Right cardiac atrium (tissue), 5 donors: ENCODE results near the gene CORO6. TPM values are rescaled to one million over a fixed set of nuclear protein-coding genes. Genes with fewer than 3 reads are reported as not detected.

Experiments used
- ATAC-seq, 2 donors: fragments of 200-7000 bp; cut with Tn5 transposase; one replicate each; pipeline versions ENCODE4 v1.8.0 to v1.9.1; 2020; ENCODE audit warnings: moderate library complexity in 2 of 2, mild to moderate bottlenecking in 1 of 2
- DNase-seq, 3 donors: peaks; one replicate each; pipeline ENCODE4 v3.0.0-alpha.2; 2020
- H3K27ac ChIP-seq: one replicate; pipeline ENCODE4 v1.5.1; 2013; ENCODE audit warnings: mild to moderate bottlenecking, low read length, control low read depth, moderate library complexity
- H3K27me3 ChIP-seq: one replicate; pipeline ENCODE4 v1.6.1; 2013; ENCODE audit not compliant: control insufficient read depth, insufficient read depth
- H3K4me1 ChIP-seq: one replicate; pipeline ENCODE4 v1.6.1; 2013; ENCODE audit warnings: low read length; ENCODE audit not compliant: control insufficient read depth, insufficient read depth
- H3K4me3 ChIP-seq: one replicate; pipeline ENCODE4 v1.5.1; 2013; ENCODE audit warnings: low read length, control low read depth
- H3K9me3 ChIP-seq: one replicate; pipeline ENCODE4 v1.6.1; 2013; ENCODE audit warnings: low read length; ENCODE audit not compliant: control insufficient read depth
- WGBS: extraction: QIAGEN DNeasy Blood & Tissue Kit; methylation state at CpG from one replicate; pipeline ENCODE4 v1.1.7; 2013; 5-methylcytosine and 5-hydroxymethylcytosine counted together
- intact Hi-C, 4 donors: fragments of 100-400 bp; cut with DNase I; formaldehyde crosslinking; loops; one replicate each; pipeline versions ENCODE4 v1.11.0 to v1.14.0; 2022 to 2023
- long read RNA-seq, 4 donors: library from polyadenylated mRNA; unstranded; transcript quantifications; one replicate each; pipeline ENCODE4 v2.0.0, GENCODE V29; 2020 to 2021
- polyA plus RNA-seq: library from polyadenylated mRNA; stranded (reverse); fragments of 200-250 nt; gene quantifications from one replicate; pipeline ENCODE4 v1.2.3, GENCODE V29; 2013
- total RNA-seq, 4 donors: library from RNA; stranded (reverse); fragmentation: NEBNext Ultra II Directional; extraction: Animal tissue kit (Norgen Biotek cat#: 25700); gene quantifications; one replicate each; pipeline ENCODE4 v1.2.1, GENCODE V29; 2021
- donor health status: healthy with polysubstance abuse.
- donor health status: DM: no; HTN: yes; CAD: no.
- donor health status: DM: no; HTN: no; CAD: no.
- donor health status: DM: no; HTN: yes; CAD: no; lungs with severe emphysema.
- donor health status: DM: yes; HTN: yes; CAD: no.

CORO6 gene
- total RNA-seq = 100 to 1,000 TPM in 3 of 4 donors, 10 to 100 TPM in 1; 93.5 to 148 (median 113) TPM
- polyA plus RNA-seq = 98.5 TPM
- long read RNA-seq, donor 1, transcript CORO6-209 (5 exons, 1,847 nt) = major isoform, 8 of 284 reads
- long read RNA-seq, donor 1, partial matches to known transcripts = 69 of 284 reads
- long read RNA-seq, donor 1, other reads (novel, unspliced or antisense) = 197 of 284 reads
- long read RNA-seq, donor 2, partial matches to known transcripts = 34 of 186 reads
- long read RNA-seq, donor 2, other reads (novel, unspliced or antisense) = 148 of 186 reads
- long read RNA-seq, donor 3, transcript CORO6-201 (11 exons, 2,603 nt) = major isoform, 15 of 617 reads
- long read RNA-seq, donor 3, transcript CORO6-209 (5 exons, 1,847 nt) = minor isoform, 8 of 617 reads
- long read RNA-seq, donor 3, partial matches to known transcripts = 115 of 617 reads
- long read RNA-seq, donor 3, other reads (novel, unspliced or antisense) = 472 of 617 reads
- long read RNA-seq, donor 4, partial matches to known transcripts = 57 of 225 reads
- long read RNA-seq, donor 4, other reads (novel, unspliced or antisense) = 164 of 225 reads

DNA sequence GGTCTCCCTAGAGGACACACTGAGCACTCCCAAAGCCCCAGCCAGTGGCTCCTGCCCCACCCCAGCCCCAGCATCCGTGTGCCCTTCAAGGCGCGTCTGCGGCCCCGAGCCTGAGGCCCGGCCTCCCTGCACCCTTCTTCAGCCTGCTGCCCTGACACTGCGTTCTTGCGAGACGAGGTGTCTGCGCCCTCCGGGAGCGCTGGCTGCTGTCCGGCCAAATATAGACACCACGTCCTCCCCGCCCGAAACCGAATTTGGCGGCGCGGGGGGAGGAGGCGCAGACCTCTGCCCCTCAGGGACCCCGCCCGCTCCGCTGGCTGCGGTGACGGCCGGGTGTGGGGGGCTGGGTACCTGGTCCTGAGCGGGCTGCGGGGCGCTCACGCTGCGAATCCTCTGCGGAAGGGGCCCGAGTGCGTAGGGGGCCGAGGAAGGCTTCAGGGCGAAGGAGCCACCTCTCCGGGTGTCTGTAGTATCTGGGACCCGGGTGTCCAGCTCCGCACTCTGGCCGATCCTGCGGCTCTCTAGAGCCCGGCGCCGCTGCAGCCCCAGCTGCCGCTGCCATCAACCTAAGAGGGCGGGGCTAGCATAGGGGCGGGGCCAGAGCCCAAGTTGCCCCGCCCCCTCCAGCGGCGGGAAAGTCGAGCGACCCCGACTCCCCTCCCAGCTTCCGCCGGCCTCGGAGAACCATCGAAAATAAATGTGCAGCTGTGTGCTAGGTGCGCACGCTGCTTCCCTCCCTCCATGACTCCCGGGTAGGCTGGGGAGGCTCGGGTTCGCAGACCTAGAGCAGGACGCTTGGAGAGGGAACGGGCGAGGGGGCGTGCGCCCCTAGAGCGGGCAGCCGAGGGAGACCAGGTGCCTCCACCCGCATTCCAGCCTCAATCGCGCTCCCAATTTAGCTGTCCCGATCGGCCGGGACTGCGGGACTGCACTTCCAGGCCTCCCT lies at the start of gene CORO6:
Gene CORO6, minus strand, starts transcription at position 576 of the 946 bp plus-strand sequence. CDS start 1,491 bp downstream, outside the sequence.
- WGBS = 4% methylated on average over 77 of the region's 77 CpGs
- Histone ChIP-seq H3K4me3 (peak within 1 kb of the TSS; percentile 52), H3K4me1 (peaks cover 13% of the 10 kb centered on the region), H3K9me3 (no peaks in the 10 kb centered on the region), H3K27ac (peak within 1 kb of the TSS; percentile 84), H3K27me3 (no peaks in the 10 kb centered on the region)
- intact Hi-C loops = no loop called here
- DNase-seq (peak; percentile 69 to 90 (median 88)), ATAC-seq (peak; percentile 77 to 80)

DNA sequence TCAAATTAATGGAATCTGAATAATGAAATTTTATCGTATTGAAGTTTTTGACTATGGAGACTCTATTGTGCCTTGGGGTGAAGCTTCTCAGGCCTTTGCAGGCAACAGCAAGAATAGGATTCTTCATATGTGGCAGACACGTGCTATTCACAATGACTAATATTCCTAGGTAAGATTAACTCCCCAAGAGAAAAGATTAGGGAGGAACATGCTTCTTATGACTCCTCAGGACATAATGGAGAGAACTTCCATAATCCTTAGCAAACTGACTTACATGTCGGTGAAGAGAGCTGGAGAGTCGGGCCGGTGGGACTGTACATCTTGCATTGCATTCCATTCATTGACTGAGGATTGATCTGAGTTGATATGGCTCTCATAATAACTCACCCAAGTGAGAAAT lies 48.9 kb upstream of the CORO6 start:
- no peak overlapping the region for H3K4me3 ChIP-seq
- peak overlapping the region; percentile 48 for H3K27ac ChIP-seq
- intact Hi-C loops = no loop called here

DNA sequence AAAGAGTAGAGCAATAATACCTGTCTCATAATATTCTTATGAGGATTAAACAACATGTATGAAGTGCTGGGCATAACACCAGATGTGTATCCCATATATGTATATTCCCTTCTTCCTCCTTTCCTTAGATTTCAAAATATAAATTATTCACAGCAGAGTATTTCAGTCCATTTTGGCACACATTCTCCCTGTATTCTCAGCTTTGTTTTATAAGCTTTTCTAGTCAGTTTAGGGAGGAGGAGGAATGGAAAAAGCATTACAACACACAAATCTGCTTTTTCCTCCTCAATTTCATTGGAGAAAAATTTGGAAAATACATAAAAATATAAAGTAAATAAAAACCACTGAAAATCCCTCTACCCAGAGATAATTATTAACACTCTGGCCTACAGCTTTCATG lies 46.6 kb upstream of the CORO6 start:
- H3K4me1 ChIP-seq = peaks cover 4% of the 10 kb centered on the region
- H3K9me3 ChIP-seq = no peaks in the 10 kb centered on the region
- no peaks in the 10 kb centered on the region for H3K27me3 ChIP-seq
- no peak overlapping the region for H3K4me3 ChIP-seq
- intact Hi-C loops = no loop called here
- H3K27ac ChIP-seq = no peak overlapping the region
- DNase-seq (no peak), ATAC-seq (no peak)

More for the DNA sequence above, 48.9 kb upstream of the CORO6 start:
- peaks cover 4% of the 10 kb centered on the region for H3K4me1 ChIP-seq
- ATAC-seq (no peak), DNase-seq (no peak)
- H3K27me3 ChIP-seq = no peaks in the 10 kb centered on the region
- WGBS = 80% methylated on average over 5 of the region's 5 CpGs
- H3K9me3 ChIP-seq = no peaks in the 10 kb centered on the region

DNA sequence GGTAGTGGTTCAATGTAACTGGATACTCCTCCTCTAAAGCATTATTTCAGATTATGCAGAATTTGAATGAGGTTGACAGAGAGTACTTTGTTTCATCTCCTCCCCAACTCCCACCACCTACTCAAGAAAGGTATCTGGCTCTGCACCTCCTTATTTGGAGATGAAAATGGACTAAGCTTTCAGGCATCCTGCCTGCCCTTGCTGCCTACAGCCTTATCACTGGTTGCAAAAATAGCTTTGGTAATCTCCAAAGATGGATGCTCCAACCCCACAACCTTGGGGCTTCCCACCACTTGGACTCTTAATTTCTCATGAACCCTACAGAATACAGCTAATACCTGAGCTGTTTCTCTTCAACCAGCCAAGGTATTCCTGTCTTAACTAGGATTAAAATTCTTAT lies 45.3 kb upstream of the CORO6 start:
- Histone ChIP-seq H3K4me3 (no peak overlapping the region), H3K4me1 (peaks cover 4% of the 10 kb centered on the region), H3K27ac (peak overlapping the region; percentile 93), H3K9me3 (no peaks in the 10 kb centered on the region), H3K27me3 (no peaks in the 10 kb centered on the region)
- intact Hi-C loops = no loop called here
- DNase-seq = no peak
- peak; percentile 67 to 78 for ATAC-seq

DNA sequence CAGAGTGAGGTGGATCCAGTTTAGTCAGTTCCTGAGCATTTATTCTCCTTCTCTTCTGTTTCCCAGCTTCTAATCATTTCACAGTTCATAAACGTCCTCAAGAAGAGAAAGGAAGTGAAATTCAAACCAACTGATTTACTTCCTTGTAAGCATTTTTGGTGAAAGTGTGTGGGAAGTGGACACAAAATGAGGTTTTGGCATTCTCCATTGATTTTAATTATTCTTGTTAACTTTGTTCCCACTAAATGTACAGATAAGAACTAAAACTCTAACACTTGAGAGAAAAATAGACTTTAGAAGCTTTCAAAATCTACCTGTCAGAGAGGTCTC lies 42.7 kb upstream of the CORO6 start:
- Histone ChIP-seq H3K4me1 (peaks cover 5% of the 10 kb centered on the region), H3K27ac (no peak overlapping the region), H3K27me3 (no peaks in the 10 kb centered on the region), H3K4me3 (no peak overlapping the region), H3K9me3 (no peaks in the 10 kb centered on the region)
- WGBS = 11% methylated on average over 1 of the region's 1 CpG
- ATAC-seq = no peak
- DNase-seq = no peak
- intact Hi-C loops = no loop called here

DNA sequence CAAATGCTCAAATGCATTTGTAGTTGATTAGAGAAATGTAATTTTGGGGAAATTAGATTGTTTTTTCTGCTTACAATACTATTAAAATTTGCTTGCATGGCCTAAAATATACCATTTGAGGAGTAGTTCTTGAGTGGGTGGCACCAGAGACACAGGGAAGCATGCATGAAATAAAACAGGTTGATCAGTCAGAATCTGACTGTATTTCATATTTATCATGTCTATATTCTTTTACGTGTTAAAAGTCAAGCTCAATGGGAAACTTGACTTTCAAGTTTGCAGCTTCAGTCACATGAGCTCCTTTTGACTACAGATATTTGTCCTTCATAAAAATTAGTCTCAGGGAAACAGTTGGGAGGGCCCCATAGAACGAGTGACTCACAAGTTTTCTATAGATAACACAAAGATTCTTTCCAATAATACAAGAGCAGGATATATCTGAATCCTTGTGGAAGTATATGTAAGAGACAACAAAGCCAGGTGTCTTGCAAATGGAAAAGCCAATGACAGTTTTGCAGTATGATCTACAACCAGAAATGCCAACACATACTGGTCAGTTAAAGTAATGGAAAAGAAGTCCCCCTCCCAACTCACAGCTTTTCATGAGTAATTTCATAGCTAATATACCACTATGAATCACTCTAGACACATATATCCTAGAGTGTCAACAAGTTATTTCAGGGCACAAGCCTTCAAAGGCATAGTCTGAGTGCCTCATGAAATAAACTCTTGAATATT lies 42.2 kb upstream of the CORO6 start:
- no peak overlapping the region for H3K4me3 ChIP-seq
- H3K27ac ChIP-seq = no peak overlapping the region
- intact Hi-C loops = no loop called here
- ATAC-seq = no peak
- no peaks in the 10 kb centered on the region for H3K27me3 ChIP-seq
- no peak for DNase-seq
- 51% methylated on average over 2 of the region's 2 CpGs for WGBS
- H3K9me3 ChIP-seq = no peaks in the 10 kb centered on the region
- H3K4me1 ChIP-seq = peaks cover 5% of the 10 kb centered on the region

DNA sequence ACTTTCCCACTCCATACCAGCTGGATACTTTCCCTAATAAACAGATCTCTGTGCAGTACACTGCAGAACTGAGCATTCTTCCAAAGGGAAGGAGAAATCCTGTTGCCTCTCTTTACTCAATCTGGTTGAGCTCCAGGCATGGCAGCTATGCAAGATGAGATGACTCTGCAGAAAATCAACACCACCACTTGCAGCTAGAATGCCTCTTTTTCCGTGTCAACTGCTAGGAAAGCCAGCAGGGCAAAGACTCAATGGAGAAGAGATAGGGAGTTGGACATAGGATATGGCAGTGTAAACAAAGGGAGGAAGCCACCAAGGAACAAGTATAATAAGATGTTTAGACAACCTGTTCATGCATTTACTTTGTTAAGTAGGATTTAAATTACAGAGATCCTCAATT lies 40.4 kb upstream of the CORO6 start:
- Histone ChIP-seq H3K27me3 (no peaks in the 10 kb centered on the region), H3K4me1 (peaks cover 5% of the 10 kb centered on the region), H3K27ac (no peak overlapping the region), H3K9me3 (no peaks in the 10 kb centered on the region), H3K4me3 (no peak overlapping the region)
- ATAC-seq (peak; percentile 37 to 62), DNase-seq (no peak)
- intact Hi-C loops = no loop called here
- WGBS = 7% methylated on average over 1 of the region's 1 CpG

DNA sequence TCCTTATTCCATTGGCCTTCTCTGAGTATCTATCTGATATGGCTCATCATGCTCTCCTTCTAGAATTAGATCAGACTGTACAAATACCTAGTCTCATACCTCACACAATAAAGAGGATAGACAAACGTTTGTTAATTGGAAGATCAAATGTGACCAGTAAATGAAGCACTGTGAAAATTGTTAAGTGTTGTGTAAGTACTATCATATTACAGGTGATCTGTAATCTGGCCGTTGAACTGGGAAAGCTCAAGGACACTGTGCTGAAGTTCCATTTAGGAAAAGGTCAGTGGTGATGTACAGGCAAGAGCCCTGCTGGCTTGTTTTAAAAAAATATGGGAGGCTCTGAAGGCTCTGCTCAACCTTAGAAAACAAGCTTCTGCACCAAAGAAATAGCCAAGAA lies 38.5 kb upstream of the CORO6 start:
- Histone ChIP-seq H3K4me3 (no peak overlapping the region), H3K9me3 (no peaks in the 10 kb centered on the region), H3K4me1 (peaks cover 1% of the 10 kb centered on the region), H3K27ac (peak overlapping the region; percentile 49), H3K27me3 (no peaks in the 10 kb centered on the region)
- intact Hi-C loops = no loop called here
- ATAC-seq (peak in 1 of 2 donors; percentile 28), DNase-seq (no peak)
- WGBS = 58% methylated on average over 2 of the region's 2 CpGs

DNA sequence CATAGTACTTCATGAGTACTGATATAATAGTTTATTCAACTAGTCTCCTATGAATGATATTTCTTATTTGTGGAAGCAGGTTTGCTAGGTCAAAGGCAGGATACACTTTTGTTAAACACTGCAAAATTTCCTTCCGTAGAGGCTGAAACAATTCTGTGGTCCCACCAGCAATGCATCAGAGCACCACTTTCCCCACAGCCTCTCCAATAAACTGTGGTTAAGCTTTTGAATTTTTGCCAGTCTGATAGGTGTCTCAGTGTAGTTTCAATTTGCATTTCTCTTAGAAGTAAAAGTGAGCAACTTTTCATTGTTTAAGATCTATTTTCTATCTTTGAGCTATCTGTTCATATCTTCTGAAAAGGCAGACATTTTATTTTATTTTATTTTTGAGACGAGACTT lies 36.4 kb upstream of the CORO6 start:
- intact Hi-C loops = no loop called here
- no peaks in the 10 kb centered on the region for H3K9me3 ChIP-seq
- no peaks in the 10 kb centered on the region for H3K27me3 ChIP-seq
- H3K4me1 ChIP-seq = peaks cover 1% of the 10 kb centered on the region
- DNase-seq = no peak
- WGBS = 81% methylated on average over 2 of the region's 2 CpGs
- no peak overlapping the region for H3K4me3 ChIP-seq
- no peak overlapping the region for H3K27ac ChIP-seq
- no peak for ATAC-seq

DNA sequence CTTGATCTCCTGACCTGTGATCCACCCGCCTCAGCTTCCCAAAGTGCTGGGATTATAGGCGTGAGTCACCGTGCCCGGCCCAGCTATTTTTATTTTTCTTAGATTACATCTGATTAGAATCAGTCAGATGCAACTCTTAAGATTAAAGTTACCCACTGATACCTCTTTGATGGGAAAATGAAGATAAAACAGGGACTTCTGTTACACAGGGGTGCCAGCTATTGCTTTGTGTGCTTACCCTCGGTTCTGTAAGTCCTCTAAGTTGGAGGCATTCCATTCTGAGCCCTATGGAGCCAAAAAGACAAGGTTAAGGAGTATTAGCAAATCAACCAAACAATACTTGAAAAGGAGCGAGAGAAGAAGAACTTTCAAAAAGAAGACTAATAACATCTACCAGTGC lies 32.6 kb upstream of the CORO6 start:
- ATAC-seq (no peak), DNase-seq (no peak)
- no peak overlapping the region for H3K27ac ChIP-seq
- WGBS = 89% methylated on average over 6 of the region's 6 CpGs
- H3K27me3 ChIP-seq = no peaks in the 10 kb centered on the region
- H3K9me3 ChIP-seq = no peaks in the 10 kb centered on the region
- no peak overlapping the region for H3K4me3 ChIP-seq
- no peaks in the 10 kb centered on the region for H3K4me1 ChIP-seq
- intact Hi-C loops = no loop called here
